GM12878 (cell line): ENCODE measurements around the gene ARHGAP26.

Experiments
- RAD21 ChIP-seq: IDR thresholded peaks from 2 replicates; pipeline ENCODE4 v1.6.1; 2011; ENCODE audit warnings: mild to moderate bottlenecking, low read depth, low read length, moderate library complexity; ENCODE audit not compliant: insufficient read depth
- RB1 ChIP-seq: fragments of 450-650 bp; formaldehyde crosslinking; IDR thresholded peaks from 2 replicates; pipeline ENCODE4 v1.6.1; 2017; ENCODE audit warnings: mild to moderate bottlenecking, borderline replicate concordance
- RBBP5 ChIP-seq: fragments of 200-600 bp; sonication (generic); conservative IDR thresholded peaks from 2 replicates; pipeline ENCODE4 v1.6.1; 2016
- WRNIP1 ChIP-seq: IDR thresholded peaks from 2 replicates; pipeline ENCODE4 v1.6.1; 2011; ENCODE audit warnings: low read depth, low read length, improper control_type of control experiment, borderline replicate concordance

- TF ChIP-seq RB1 (peak; percentile 38; the same call in 1 of the 2 replicates), RAD21 (no peak), RBBP5 (no peak), WRNIP1 (no peak)
Measured at GRCh38 chr5:143019614-143020515, 249.7 kb downstream of the ARHGAP26 start.
